GM21825 (cell line): ENCODE measurements around the gene CMAS.
A peak's percentile ranks its signal among the peaks of the same experiment; 100 is the strongest.
"Not testable (repeated sequence)": the region's sequence is repeated elsewhere in the genome, so short reads cannot be mapped to it uniquely, and the experiment has no call there.

ENCODE experiments used
- ATAC-seq: cut with Tn5 transposase; IDR thresholded peaks from one replicate; pipeline ENCODE4 v1.9.1; 2021; ENCODE audit warnings: mild to moderate bottlenecking, moderate library complexity; ENCODE audit not compliant: unreplicated experiment

Gene CMAS

GRCh38 chr12:22046090-22046967, at the start of gene CMAS:
Gene CMAS (plus strand): TSS chr12:22046218. CDS start chr12:22046304, 86 bp downstream.
- peak; percentile 90 for ATAC-seq

- no peak for ATAC-seq
Observed at GRCh38 chr12:21998295-21998694, 47.7 kb upstream of the CMAS start.

GRCh38 chr12:21998782-21999181, 47.2 kb upstream of the CMAS start:
- no peak for ATAC-seq

DNA sequence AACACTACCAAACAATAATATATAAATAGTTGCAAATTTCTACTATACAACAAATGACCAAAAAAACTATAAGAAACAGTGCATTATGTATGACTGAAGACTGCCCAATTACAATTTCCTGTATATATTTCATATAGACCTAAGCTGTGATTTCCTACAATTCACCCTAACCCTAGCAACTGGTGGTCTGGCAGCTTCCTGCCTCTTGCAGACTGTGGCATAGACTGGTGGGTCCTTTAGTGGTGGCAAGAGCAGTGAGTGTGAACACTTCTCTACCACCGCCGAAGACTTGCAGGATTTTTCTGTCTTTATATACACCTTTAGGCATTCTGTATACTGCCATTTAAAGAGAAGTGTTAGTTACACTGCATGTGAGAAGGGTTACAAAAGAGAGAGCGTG, 43.6 kb upstream of the CMAS start:
- ATAC-seq: no peak

- ATAC-seq: not testable (repeated sequence)
Observed at GRCh38 chr12:22007794-22008193, 38.2 kb upstream of the CMAS start.

GRCh38 chr12:22008196-22008595, 37.8 kb upstream of the CMAS start:
- ATAC-seq: no peak

DNA sequence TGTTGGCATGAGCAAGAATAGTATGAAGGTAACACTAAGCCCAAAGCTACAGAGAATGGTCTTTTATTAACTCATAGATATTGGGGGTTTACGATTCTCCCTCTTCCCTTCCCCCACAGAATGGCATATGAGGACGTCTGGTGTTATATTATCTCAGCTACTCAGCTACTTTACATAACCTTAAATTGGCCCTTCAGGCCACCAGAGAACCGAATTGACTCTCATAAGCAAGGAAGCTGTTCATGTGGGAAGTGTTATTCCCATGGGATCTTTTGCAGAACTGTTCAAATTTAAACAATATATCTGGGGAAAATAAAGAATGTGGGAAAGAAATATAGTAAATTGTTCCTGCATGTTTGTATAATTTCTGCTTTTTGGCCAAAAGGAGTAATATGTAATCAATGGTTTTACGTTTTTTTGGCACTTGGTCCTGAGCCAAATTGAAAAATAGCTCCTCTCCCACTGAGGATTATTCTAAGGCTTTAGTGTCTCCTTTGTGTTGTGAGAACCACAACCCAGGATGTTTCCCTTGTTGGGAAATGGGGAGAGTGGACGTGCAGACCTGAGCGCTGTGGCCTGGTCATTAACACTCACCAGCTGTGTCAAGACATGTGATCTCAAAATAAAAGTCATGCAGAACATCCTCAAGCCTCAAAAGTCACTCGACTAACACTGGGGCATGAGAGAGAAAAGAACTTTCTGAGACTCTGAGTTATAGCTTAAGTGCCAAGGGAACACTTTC, 31.8 kb upstream of the CMAS start:
- ATAC-seq: no peak

DNA sequence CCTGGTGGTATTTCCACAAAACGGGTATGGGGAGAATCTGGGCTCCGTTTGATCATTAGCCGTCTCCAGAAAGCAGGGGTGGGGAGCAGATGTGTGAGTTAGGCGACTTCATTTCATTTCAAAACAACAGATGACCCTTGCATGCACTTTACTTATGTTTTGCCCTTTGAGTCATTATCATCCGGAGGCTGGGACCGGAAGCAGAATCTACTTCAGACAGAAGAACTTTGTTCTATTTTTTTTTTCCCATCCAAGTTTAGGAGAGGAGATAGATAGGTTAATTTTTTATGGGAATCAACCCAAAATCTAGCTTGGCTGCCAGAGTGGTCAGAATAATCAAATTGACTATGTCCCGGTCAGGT, 31.3 kb upstream of the CMAS start:
- ATAC-seq: no peak

DNA sequence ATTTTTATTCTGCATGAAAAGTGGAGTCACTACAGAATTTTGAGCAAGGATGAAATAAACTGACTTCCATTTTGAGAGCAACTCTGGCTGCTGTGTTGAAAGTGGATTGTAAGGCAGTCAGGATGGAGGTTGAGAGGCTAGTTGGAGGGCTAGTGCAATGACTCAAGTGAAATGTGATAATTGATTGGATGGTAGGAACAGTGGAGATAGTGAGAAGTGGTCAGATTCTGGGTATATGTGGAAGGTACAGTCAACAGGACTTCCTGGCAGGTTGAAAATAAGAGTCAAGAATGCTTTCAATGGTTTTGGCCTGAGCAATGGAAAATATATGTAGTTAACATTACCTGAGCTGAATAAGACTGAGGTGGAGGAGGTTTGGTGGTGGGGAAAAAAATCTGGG, 29.0 kb upstream of the CMAS start:
- ATAC-seq: no peak

- no peak for ATAC-seq
Observed at GRCh38 chr12:22018860-22019259, 27.2 kb upstream of the CMAS start.

GRCh38 chr12:22023489-22023888, 22.5 kb upstream of the CMAS start:
- not testable (repeated sequence) for ATAC-seq

DNA sequence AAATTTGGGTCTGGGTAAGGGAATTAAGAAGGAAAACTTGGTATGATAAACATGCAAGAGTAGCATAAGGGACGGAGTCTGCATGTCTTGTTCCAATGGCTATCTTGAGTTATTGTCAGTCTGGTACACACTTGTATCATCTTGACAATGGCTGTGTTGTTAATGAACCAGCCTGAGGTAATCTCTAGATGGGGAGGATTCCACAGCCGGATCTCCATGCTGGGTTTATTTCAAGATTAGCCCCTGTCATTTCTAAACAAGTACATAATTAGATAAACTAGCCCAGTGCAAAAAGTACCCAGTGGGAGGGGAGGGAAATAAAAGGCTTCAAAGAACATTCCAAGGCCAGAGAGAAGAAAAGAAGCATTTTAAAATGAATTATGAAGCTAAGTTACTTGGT, 16.5 kb upstream of the CMAS start:
- ATAC-seq: no peak

- ATAC-seq: no peak
Observed at GRCh38 chr12:22029991-22030390, 16.0 kb upstream of the CMAS start.

DNA sequence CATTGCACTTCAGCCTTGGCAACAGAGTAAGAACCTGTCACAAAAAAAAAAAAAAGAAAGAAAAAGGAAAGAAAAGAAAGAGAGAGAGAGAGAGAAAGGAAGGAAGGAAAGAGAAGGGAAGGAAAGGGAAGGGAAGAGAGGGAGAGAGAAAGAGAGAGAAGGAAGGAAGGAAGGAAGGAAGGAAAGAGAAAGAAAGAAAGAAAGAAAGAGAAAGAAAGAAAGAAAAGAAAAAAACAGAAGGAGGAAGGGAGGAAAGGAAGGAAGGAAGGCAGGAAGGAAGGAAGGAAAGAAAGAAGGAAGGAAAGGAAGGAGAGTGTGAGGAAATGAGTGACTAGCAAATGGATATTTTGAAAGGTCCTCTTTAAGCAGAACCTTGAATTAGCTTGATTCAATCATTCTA, 13.3 kb upstream of the CMAS start:
- no peak for ATAC-seq

DNA sequence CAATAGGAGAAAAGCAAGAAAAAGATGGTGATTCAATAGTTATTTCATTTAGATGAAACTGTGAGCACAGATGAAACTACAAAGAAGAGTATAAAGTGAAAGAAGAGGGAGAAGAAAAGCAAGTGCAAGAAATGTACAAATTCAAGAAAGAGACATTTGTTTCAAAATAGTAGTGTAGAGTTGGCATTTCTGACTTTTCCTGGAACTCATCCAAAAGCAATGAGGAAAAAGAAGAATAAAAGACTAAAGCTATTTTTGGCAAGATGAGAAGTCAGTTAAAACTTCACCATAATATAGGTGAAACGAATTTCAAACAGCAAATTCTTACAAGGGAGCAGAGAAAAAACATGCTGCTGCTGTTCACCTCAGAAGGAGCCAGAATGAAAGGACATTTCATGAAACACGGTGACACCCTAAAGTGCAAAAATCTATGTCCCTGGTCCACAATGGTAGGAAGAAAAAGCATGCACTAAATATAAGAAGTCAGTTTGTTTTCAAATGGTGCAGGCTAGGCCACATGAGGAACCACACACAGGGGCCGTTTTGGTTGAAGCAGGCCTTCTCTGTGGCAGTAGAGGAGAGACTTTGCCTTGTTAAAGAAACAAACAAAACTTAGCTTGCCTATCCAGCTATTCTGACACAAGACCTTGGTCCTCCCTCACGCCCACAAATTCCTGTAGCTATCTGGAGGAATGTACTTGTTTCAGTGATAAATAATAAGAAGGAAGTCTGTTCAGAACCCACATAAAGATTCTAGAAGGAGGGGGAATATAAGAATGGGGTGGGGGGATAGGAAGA, 11.1 kb upstream of the CMAS start:
- ATAC-seq: no peak

DNA sequence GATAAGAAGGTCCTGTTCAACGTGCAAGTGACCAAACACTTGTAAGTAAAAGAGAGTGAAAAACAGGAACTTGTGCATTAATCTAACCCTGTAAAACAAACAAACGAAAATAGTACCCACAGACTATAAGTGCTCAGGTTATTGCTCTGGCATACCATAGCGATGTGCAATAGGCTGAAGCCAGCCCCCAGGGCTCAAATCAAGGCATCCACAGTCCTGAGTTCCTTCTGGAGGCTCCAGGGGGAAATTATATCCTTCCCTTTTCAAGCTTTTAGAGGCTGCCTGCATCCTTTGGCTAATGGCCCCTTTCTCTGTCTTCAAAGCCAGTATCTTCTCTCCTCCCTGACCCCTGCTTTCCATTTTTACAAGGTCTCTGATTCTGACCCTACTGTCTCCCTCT, 8.1 kb upstream of the CMAS start:
- no peak for ATAC-seq

GRCh38 chr12:22038734-22039133, 7.3 kb upstream of the CMAS start:
- no peak for ATAC-seq

DNA sequence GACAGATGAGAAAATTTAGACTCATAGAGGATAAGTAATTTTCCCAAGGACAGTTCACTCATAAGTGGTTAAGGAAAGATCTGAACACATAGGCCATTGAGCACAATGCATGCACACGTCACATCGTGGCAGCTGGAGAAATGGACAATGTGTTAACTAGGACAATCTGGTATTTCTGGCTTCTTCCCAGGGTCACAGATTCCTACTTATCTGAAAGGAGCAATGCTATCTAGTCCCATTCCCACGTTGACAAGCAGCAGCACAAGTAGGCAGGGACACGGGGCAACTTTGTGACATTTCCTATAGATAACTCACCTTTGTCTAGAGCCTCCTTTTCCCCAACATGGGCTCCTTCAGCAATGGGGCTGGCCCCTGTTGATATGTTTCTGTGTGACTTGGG, 6.7 kb upstream of the CMAS start:
- no peak for ATAC-seq

DNA sequence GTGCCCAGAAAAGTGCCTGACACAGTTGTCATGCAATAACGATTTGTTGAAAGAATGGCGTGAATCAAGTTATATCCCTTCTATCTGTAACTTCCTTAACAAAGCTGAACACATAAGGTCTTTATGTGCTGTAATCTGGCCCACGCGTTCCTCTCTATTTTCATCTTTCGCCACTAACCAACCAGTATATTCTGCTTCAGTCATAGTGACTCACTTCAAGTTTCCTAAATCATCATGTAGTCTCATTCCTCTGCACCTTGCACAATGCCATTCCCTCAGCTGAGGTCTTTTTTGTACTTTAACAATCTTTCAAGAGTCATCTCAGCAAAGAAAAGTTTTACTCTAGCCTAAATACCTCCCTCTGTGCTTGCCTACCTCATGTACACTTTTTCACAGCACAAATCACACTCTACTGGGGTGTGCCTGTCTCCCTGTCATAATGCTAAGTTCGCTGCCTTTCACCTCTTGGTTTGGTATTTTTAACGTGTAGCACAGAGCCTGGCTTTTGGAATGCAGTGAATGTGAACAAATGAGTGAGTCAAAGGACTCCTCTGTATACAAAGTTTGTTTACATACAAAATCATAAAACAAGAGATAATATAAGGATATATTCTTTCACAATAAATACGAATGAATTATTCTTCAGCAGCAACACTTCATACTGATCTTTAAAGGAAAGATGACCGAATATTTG, 2.9 kb upstream of the CMAS start:
- ATAC-seq: no peak

GRCh38 chr12:22043943-22044342, 2.1 kb upstream of the CMAS start:
- no peak for ATAC-seq

DNA sequence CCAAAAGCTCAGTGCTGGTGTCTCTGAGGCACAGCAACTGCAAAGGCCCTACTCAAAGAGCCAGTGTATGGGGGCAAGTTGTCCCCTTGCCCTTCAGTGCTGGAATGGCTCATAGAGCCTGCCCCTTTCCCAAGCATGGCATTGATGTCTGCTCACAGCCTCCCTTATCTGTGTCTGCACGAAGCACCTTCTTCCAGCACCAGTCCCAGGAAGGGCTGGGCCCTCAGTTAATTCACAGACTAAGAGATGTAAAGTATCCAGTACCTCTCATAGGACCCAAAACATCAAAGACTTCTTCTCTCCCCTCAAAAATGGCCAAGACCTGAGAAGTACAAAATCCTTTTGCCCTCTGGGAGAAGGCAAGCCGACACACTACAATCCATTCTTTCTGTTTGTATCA, 1.6 kb upstream of the CMAS start:
- ATAC-seq: no peak
